Left lobe of liver (tissue), 2 donors: ENCODE results near the gene JPT1. TPM values are rescaled to one million over a fixed set of nuclear protein-coding genes. Genes with fewer than 3 reads are reported as not detected.
"Not testable (repeated sequence)": the region's sequence is repeated elsewhere in the genome, so short reads cannot be mapped to it uniquely, and the experiment has no call there.

Experiments used
- ATAC-seq: fragments of 200-7000 bp; cut with Tn5 transposase; one replicate; pipeline ENCODE4 v1.9.1; 2020; ENCODE audit warnings: mild to moderate bottlenecking, moderate library complexity
- DNase-seq: peaks from one replicate; pipeline ENCODE4 v3.0.0-alpha.2; 2020; ENCODE audit warnings: low spot score
- total RNA-seq: library from RNA; stranded (reverse); gene quantifications from one replicate; pipeline ENCODE4 v1.2.1, GENCODE V29; 2021
- donor health status: DM: no; HTN: no; CAD: no; lungs with moderate emphysema.
- donor health status: DM: no; HTN: yes; CAD: no.

Gene JPT1
- total RNA-seq, 1 donor from 2014 or later = 14.8 TPM

DNA sequence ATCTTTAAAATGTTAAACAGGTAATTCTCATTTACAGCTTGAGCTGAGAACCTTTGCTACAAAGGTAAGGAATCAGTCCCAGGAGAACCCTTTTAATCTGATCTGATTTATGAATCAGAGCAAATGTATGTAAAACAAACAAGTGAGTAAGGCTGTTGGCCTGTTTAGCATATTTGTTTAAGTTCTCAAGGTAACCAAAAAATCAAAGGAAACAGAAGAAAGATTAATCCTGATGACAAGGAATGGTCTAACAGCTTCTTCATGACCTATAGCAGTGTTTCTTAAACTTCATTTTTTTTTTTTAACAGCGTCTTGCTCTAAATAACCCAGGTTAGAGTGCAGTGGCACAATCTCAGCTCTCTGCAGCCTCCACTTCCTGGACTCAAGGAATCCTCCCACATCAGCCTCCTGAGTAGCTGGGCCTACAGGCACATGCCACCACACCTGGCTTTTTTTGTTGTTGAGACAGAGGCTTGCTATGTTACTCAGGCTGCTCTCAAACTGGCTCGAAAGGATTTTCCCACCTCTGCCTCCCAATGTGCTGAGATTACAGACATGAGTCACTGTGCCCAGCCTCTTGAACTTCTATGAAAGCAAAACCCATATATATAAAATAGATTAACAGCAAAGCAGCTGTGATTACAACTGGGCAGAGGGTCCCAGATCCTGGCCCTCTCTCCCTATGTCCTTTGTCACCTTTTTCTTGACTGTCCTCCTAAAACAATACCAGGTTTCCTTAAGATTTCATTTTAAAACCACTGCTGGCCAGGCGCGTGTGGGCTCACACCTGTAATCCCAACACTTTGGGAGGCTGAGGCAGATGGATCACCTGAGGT is 5.1 kb upstream of the JPT1 start:
- no peak for ATAC-seq
- no peak for DNase-seq

GRCh38 chr17:75158480-75158879 is 4.2 kb upstream of the JPT1 start:
- not testable (repeated sequence) for DNase-seq

GRCh38 chr17:75155191-75155601 is 884 bp upstream of the JPT1 start:
- ATAC-seq = no peak

More at GRCh38 chr17:75158480-75158879, 4.2 kb upstream of the JPT1 start:
- ATAC-seq = not testable (repeated sequence)

DNA sequence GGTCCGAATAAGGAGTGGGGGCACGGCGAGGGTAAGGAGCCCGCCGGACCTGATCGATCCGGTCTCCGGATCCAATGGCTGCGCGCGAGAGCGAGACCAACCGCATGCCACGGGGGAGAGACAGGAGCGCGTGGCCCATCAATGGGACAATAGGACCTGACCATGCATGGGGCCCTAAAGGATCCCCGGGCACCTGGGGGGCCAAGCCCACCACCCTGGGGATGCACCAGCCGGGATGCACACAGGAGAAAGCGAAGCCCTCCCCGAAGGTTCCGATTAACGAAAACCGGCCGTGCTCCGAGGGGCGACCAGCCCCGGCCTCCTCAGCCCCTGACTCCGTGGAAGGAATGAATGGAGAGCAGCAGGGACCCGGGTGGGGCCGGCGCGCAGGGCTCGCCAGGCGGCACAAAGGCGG is 525 bp downstream of the JPT1 start:
- peak; percentile 55 for DNase-seq
- no peak for ATAC-seq

More at GRCh38 chr17:75155191-75155601, 884 bp upstream of the JPT1 start:
- DNase-seq = no peak

GRCh38 chr17:75152922-75153779 is 1.2 kb downstream of the JPT1 start:
- DNase-seq (no peak), ATAC-seq (no peak)

GRCh38 chr17:75152523-75152921 is 1.8 kb downstream of the JPT1 start:
- DNase-seq (no peak), ATAC-seq (no peak)

DNA sequence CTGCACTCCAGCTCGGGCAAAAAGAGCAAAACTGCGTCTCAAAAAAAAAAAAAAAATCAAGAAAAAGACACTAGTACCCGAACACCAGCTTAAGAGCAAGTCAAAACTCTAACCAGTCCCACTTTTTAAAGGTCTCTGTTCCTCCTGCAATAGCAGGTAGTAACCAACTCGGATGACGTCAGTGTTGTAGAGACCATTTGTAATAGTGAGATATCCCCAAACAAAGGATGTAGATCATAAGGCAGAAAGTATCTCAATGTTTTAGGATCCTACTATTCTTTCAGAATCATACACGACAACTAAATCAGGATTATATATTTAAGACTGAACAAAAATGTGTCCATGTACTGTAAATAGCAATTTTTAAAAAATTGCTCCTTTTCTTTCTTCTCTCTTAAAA is 2.4 kb downstream of the JPT1 start:
- ATAC-seq (no peak), DNase-seq (no peak)

DNA sequence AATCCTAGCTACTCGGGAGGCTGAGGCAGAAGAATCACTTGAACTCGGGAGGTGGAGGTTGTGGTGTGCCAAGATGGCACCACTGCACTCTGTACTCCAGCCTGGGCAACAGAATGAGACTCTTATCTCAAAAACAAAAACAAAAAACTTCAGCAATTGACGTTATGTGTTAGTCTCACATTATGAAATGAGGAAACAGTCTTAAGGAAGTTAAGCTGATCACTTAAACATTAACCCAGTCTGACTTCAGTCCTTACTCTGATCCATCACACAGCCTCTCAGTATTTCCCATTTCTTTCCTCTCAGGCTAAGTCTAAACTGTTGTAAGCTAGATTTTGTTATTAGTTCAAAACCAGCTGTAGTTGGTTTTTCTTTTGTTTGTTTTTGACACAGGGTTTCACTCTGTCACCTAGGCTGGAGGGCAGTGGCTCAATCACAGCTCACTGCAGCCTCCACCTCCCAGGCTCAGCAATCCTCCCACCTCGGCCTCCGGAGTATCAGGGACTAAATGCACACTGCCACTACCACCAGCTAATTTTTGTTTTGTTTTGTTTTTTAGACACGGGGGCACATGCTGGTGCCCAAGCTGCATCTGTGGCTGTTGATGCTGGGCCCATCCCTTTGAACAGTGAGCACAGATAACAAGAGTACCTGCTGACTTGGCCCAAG is 6.3 kb downstream of the JPT1 start:
- peak; percentile 24 for ATAC-seq
- no peak for DNase-seq

- ATAC-seq (peak; percentile 42), DNase-seq (no peak)
Measured at GRCh38 chr17:75146592-75146991, 7.7 kb downstream of the JPT1 start.

- DNase-seq (no peak), ATAC-seq (no peak)
Measured at GRCh38 chr17:75144816-75145512, 9.3 kb downstream of the JPT1 start.

DNA sequence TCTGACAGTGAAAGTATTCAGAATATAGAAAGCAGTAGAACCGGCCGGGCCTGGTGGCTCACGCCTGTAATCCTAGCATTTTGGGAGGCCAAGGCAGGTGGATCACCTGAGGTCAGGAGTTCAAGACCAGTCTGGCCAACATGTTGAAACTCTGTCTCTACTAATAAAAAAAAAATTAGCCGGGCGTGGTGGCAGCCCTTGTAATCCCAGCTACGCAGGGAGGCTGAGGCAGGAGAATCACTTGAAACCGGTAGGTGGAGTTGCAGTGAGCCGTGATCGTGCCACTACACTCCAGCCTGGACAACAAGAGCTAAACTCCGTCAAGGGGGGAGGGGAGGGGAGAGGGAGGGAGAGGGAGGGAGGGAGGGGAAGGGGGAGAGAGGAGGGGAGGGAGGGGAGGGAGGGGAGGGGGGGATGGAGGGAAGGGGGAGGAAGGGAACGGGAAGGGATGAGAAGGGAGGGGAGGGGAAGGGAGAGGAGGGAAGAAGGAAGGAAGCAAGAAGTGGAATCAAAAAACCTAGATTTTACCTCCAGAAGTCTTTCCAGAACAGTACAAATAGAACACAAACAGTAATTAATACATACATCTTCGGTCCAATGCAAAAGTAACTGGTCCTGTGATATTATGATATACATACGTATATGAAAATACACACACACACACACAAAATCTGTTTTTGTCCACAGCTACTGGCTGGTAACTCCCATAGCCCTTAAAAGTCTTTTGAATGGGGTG is 11.9 kb downstream of the JPT1 start:
- DNase-seq (no peak), ATAC-seq (no peak)

- ATAC-seq = no peak
- DNase-seq = no peak
Measured at GRCh38 chr17:75138519-75138918, 15.8 kb downstream of the JPT1 start.

- not testable (repeated sequence) for ATAC-seq, DNase-seq
Measured at GRCh38 chr17:75137762-75138161, 16.6 kb downstream of the JPT1 start.

GRCh38 chr17:75135946-75136345 is 18.4 kb downstream of the JPT1 start:
- ATAC-seq (no peak), DNase-seq (no peak)

DNA sequence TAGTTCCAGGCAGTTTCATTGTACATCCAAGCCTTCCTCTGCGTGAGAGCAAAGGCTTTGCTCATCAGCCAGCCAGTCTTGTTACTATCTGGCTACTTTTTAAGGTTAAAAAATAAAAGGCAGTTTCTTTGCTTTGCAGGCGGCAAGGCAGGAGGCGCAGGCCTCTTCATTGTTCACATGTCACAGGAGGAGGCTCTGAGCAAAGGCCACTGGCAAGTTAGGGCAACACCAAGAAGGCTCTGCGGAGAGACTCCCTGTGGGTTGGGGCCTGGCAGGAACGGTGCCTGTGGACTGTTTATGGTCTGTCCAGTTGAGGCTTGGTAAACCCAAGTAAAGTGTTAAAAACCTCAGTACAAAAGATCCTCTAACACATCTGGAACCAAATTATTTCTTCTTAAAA is 18.9 kb downstream of the JPT1 start:
- ATAC-seq (no peak), DNase-seq (no peak)

DNA sequence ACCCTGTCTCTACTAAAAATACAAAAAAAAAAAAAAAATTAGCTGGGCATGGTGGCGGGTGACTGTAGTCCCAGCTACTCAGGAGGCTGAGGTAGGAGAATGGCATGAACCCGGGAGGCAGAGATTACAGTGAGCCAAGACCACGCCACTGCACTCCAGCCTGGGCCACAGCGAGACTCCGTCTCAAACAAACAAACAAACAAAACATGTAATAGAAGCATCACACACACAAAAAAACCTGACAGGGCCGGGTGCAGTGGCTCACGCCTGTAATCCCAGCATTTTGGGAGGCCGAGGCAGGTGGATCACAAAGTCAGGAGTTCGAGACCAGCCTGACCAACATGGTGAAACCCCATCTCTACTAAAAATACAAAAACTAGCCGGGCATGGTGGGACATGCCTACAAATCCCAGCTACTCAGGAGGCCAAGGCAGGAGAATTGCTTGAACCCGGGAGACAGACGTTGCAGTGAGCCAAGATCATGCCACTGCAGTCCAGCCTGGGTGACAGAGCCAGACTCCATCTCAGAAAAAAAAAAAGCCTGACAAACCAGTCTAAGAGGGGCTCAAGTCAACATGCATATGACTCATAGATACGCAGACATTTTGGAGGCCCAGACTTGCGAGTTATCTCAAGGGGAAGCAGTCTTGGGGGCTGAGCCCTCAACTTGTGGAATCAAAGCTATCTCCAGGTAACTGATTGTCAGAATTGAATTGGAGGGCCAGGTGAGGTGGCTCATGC is 20.5 kb downstream of the JPT1 start:
- ATAC-seq, DNase-seq: not testable (repeated sequence)

- ATAC-seq (no peak), DNase-seq (no peak)
Measured at GRCh38 chr17:75133001-75133400, 21.3 kb downstream of the JPT1 start.

- not testable (repeated sequence) for DNase-seq
Measured at GRCh38 chr17:75132018-75133000, 22.0 kb downstream of the JPT1 start.

More at GRCh38 chr17:75132018-75133000, 22.0 kb downstream of the JPT1 start:
- ATAC-seq = not testable (repeated sequence)
